D721Med (cell line): ENCODE data around the gene SF3B4.

Experiments
- DNase-seq: peaks from one replicate; pipeline ENCODE4 v3.0.0; 2011; ENCODE audit warnings: low spot score; ENCODE audit not compliant: insufficient read length
- FAIRE-seq: peaks from 2 replicates; lab custom pipeline; 2011; peaks lifted over from hg19 to GRCh38; lab: Jason Lieb, UNC
- TF ChIP-seq, protein P1 (sequence below): IDR thresholded peaks from 2 replicates; pipeline ENCODE4 v1.5.1; 2012; ENCODE audit warnings: mild to moderate bottlenecking, control low read depth; ENCODE audit not compliant: insufficient read depth; ENCODE audit errors: missing control alignments

Gene SF3B4

DNA sequence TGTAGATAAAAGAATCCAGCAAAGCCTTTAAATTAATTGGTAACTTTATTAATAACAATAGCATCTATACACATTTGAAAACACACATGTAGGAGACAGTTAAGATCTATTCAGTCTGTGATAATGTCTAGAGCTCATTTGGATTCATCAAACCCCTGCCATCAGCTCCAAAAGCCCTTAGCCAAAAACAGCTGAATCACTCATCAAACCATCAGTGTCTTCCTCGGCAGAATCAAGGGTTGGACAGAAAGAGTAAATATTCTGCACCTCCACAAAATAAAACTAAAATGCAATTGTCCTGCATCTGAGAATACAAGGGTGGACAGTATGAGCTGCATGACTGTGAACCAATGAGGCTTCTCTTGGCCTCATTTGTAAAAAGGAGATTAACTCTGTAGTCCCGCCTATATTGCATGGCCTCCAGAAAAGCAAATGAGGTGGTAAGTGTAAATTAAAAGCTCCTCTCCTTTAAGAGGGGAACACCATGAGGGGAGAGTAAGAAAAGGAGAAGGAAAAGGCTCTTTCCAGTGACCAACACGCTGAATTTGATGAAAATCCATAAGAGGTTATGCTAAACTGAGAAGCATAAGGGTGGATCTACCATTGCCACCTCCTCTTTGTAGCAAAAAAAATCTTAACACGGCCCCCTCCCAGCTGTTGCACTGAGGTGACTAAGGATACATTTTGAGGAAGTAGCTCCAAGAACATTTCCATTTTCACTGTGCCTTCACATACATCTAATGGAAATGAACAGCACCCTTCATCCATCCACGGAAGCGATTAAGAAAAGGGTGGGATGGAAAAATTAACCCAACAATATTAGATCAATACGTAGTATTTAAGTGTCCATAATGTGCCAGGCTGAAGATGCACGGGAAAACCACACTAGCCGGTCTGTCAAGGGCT, 42.9 kb downstream of the SF3B4 start:
- FAIRE-seq, result peak; percentile 48

DNA sequence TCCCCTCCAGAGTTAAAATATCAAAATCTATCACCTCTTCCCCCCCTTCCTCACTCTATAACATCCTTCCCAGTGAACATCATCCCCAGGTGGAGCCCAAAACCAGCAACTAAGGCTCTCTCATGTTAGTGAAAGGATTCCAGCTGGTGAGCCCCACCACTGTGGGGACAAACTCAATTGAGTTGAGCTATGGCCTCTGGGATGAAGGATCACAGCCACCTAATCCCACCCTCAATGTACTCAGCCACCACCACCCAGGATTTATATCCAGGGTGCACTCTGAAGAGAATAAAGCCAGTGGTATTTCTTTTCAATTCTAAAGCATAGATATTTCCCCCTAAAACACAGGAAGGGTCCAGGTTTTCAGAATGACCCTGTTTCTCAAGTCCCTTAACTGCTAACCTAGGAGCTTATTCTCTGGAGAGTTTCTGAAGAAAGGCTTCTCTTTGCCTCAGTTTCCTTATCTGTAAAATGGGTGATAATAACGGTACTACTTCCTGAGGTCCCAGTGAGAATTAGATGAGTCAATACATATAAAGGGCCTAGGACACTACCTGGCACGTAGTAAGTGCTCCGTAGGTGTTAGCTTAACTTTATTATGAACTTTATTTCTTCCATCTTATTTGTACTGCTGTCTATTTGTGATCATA, 43.9 kb downstream of the SF3B4 start:
- TF ChIP-seq, protein P1, sequence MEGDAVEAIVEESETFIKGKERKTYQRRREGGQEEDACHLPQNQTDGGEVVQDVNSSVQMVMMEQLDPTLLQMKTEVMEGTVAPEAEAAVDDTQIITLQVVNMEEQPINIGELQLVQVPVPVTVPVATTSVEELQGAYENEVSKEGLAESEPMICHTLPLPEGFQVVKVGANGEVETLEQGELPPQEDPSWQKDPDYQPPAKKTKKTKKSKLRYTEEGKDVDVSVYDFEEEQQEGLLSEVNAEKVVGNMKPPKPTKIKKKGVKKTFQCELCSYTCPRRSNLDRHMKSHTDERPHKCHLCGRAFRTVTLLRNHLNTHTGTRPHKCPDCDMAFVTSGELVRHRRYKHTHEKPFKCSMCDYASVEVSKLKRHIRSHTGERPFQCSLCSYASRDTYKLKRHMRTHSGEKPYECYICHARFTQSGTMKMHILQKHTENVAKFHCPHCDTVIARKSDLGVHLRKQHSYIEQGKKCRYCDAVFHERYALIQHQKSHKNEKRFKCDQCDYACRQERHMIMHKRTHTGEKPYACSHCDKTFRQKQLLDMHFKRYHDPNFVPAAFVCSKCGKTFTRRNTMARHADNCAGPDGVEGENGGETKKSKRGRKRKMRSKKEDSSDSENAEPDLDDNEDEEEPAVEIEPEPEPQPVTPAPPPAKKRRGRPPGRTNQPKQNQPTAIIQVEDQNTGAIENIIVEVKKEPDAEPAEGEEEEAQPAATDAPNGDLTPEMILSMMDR, result no peak
- no peak for DNase-seq
- no peak for FAIRE-seq

More for the DNA sequence above, 42.9 kb downstream of the SF3B4 start:
- TF ChIP-seq, protein P1, result no peak
- DNase-seq, result no peak

DNA sequence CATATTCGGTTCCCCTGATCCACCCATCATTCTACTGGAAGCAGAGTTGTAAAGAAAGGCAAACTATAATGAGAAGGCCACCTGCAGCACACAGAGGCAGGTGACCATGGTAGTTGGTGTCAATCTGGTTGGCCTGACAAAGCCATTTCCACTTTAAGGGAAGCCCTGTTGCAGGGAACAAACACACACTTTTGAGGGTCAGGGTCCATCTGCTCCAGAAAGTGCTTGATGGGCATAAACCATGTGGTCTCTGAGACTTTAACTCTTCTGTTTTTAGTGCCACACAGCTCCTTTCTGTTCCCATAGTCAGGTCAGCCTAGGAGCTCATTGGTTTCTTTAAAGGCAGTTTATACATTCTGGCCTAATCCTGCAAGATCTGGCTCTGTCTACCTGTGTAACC, 45.7 kb downstream of the SF3B4 start:
- DNase-seq (no peak), FAIRE-seq (no peak)
- TF ChIP-seq, protein P1, result no peak

DNA sequence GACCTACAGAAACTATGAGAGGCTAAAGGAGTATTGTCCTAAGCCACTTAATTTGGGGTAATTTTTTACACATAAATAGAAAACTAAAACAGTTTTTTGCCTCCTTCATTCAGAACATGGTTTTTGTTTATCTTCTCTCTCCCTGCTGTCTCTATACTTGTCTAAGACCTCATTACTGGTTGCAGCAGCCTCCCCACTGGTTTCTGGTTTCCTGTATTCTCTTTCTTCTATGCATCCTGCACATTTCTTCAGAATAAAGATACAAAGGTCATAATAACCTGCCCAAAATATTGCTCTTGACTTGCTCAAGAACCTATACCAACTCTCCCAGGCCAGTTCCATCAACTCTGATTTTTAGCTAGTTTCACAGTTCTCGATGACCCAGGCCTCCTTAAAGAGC, 48.0 kb downstream of the SF3B4 start:
- FAIRE-seq (no peak), DNase-seq (no peak)
- TF ChIP-seq, protein P1, result no peak

- FAIRE-seq, result no peak
- TF ChIP-seq, protein P1, result no peak
- DNase-seq, result no peak
These were observed 50.2 kb downstream of the SF3B4 start for GRCh38 chr1:149877211-149877946.
